ENCODE measurements around the gene RNF112. TPM values are rescaled to one million over a fixed set of nuclear protein-coding genes. Genes with fewer than 3 reads are reported as not detected.
"Not testable (repeated sequence)": the region's sequence is repeated elsewhere in the genome, so short reads cannot be mapped to it uniquely, and the experiment has no call there.

The RNF112 gene
- total RNA-seq, 1 experiment from 2014 or later, result 4.9 TPM

DNA sequence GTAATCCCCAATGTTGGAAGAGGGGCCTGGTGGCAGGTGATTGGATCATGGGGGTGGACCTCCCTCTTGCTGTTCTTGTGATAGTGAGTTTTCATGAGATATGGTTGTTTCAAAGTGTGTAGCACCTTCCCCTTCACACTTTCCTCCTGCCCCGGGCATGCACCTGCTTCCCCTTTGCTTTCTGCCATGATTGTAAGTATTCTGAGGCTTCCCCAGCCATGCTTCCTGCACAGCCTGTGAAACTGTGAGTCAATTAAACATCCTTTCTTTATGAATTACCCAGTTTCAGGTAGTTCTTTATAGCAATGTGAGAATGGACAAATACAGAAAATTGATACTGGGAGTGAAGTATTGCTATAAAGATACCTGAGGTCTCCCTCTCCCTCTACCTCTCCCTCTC lies 29.4 kb downstream of the RNF112 start (continued):
- TF ChIP-seq AFF4 (CRISPR knock-in tag; IDR thresholded peaks at IDR 0.05; ENCODE audit: borderline replicate concordance) (no peak), E2F1 (CRISPR knock-in tag; IDR thresholded peaks at IDR 0.05) (no peak), ZNF263 (CRISPR knock-in tag; IDR thresholded peaks at IDR 0.05; ENCODE audit: low read depth) (no peak), TCF7 (CRISPR knock-in tag; IDR thresholded peaks at IDR 0.05; ENCODE audit: low read depth) (no peak), HMGA2 (CRISPR knock-in tag; IDR thresholded peaks at IDR 0.05) (no peak), KAT7 (CRISPR knock-in tag; IDR thresholded peaks at IDR 0.05; ENCODE audit: borderline replicate concordance) (no peak)
- TF ChIP-seq, protein P1, sequence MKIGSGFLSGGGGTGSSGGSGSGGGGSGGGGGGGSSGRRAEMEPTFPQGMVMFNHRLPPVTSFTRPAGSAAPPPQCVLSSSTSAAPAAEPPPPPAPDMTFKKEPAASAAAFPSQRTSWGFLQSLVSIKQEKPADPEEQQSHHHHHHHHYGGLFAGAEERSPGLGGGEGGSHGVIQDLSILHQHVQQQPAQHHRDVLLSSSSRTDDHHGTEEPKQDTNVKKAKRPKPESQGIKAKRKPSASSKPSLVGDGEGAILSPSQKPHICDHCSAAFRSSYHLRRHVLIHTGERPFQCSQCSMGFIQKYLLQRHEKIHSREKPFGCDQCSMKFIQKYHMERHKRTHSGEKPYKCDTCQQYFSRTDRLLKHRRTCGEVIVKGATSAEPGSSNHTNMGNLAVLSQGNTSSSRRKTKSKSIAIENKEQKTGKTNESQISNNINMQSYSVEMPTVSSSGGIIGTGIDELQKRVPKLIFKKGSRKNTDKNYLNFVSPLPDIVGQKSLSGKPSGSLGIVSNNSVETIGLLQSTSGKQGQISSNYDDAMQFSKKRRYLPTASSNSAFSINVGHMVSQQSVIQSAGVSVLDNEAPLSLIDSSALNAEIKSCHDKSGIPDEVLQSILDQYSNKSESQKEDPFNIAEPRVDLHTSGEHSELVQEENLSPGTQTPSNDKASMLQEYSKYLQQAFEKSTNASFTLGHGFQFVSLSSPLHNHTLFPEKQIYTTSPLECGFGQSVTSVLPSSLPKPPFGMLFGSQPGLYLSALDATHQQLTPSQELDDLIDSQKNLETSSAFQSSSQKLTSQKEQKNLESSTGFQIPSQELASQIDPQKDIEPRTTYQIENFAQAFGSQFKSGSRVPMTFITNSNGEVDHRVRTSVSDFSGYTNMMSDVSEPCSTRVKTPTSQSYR (CRISPR knock-in tag; IDR thresholded peaks at IDR 0.05), result no peak

- peaks cover 19% of the 10 kb centered on the region for H3K4me1 Mint-ChIP-seq
- POLR2A ChIA-PET; CTCF ChIA-PET; H3K27ac Mint-ChIP-seq; H3K4me3 Mint-ChIP-seq; DNase-seq (ENCODE audit: low spot score); ATAC-seq: not testable (repeated sequence)
- H3K27me3 Mint-ChIP-seq (ENCODE audit: low read depth), result peaks cover 10% of the 10 kb centered on the region
- peaks cover 48% of the 10 kb centered on the region for H3K36me3 Mint-ChIP-seq
- H3K9me3 Mint-ChIP-seq, result peaks cover 43% of the 10 kb centered on the region
These were observed 30.3 kb downstream of the RNF112 start for GRCh38 chr17:19441288-19441687.

- no peak overlapping the region for H3K4me3 Mint-ChIP-seq
- peaks cover 10% of the 10 kb centered on the region for H3K27me3 Mint-ChIP-seq (ENCODE audit: low read depth)
- peaks cover 18% of the 10 kb centered on the region for H3K4me1 Mint-ChIP-seq
- ATAC-seq (no peak), DNase-seq (ENCODE audit: low spot score) (no peak)
- no peak for TF ChIP-seq E2F5 (CRISPR knock-in tag; IDR thresholded peaks at IDR 0.05)
- no peak for TF ChIP-seq CREM (CRISPR knock-in tag; IDR thresholded peaks at IDR 0.05)
- TF ChIP-seq CDX4 (CRISPR knock-in tag; IDR thresholded peaks at IDR 0.05; ENCODE audit: borderline replicate concordance), result no peak
- TF ChIP-seq ZNF532 (CRISPR knock-in tag; IDR thresholded peaks at IDR 0.05; ENCODE audit: borderline replicate concordance), result no peak
- H3K9me3 Mint-ChIP-seq, result peaks cover 43% of the 10 kb centered on the region
- ChIA-PET CTCF (no interaction called here), POLR2A (no interaction called here)
- H3K27ac Mint-ChIP-seq, result no peak overlapping the region
- H3K36me3 Mint-ChIP-seq, result peaks cover 48% of the 10 kb centered on the region
These were observed 31.7 kb downstream of the RNF112 start for GRCh38 chr17:19442731-19443130.
